ENCODE results near the gene IFITM5.

DNA sequence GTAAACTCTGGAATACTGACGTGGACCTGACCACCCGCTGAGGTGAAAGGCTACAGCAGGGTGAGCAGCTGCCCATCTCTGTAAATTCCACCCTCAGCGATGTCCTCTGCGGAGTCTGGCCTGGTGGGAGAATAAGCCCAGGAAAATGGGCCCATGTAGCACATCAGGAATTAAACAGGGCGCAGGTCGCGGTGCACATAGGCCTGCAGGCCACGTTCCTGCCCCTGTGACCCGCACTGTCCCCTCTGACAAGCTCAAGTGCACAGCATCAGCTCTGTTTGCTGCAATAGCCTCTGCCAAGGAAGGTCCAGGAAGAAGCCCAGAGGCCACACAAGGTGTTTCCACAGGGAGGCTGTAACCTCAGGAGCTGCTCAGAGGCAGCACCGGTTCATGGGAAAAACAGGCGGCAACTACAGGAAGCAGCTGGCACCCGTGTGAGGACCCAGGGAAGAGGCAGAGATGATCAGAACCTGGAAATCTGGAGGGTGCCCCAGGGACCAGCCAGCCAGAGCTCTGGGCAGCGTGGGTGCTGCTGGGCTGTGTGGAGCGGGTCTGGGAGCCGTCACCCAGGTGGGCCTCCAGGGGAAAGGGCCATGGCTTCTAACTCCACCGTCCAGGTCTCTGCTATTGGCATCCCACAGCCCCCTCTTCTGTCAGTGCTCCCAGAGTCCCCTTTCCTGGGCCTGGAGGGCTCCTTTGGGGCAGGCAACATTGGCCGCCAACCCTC lies 7.5 kb upstream of the IFITM5 start:
- TF ChIP-seq, protein P1, sequence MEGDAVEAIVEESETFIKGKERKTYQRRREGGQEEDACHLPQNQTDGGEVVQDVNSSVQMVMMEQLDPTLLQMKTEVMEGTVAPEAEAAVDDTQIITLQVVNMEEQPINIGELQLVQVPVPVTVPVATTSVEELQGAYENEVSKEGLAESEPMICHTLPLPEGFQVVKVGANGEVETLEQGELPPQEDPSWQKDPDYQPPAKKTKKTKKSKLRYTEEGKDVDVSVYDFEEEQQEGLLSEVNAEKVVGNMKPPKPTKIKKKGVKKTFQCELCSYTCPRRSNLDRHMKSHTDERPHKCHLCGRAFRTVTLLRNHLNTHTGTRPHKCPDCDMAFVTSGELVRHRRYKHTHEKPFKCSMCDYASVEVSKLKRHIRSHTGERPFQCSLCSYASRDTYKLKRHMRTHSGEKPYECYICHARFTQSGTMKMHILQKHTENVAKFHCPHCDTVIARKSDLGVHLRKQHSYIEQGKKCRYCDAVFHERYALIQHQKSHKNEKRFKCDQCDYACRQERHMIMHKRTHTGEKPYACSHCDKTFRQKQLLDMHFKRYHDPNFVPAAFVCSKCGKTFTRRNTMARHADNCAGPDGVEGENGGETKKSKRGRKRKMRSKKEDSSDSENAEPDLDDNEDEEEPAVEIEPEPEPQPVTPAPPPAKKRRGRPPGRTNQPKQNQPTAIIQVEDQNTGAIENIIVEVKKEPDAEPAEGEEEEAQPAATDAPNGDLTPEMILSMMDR (IDR thresholded peaks at IDR 0.05; ENCODE audit: low read depth, low read length) = no peak
- TF ChIP-seq, protein P2, sequence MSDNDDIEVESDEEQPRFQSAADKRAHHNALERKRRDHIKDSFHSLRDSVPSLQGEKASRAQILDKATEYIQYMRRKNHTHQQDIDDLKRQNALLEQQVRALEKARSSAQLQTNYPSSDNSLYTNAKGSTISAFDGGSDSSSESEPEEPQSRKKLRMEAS (IDR thresholded peaks at IDR 0.05; ENCODE audit: low read depth, low read length) = no peak
- TF ChIP-seq POLR2A (IDR thresholded peaks at IDR 0.05; ENCODE audit: extremely low read depth, insufficient read length) = no peak
